Measurements from ENCODE around the gene UNC13B. TPM values are rescaled to one million over a fixed set of nuclear protein-coding genes. Genes with fewer than 3 reads are reported as not detected.

The UNC13B gene
- total and polyA plus RNA-seq, 2 of the 8 experiments (the other 6 are each of a cell fraction or from before 2014, with no cell fraction given): 23.1 to 51.7 TPM

DNA sequence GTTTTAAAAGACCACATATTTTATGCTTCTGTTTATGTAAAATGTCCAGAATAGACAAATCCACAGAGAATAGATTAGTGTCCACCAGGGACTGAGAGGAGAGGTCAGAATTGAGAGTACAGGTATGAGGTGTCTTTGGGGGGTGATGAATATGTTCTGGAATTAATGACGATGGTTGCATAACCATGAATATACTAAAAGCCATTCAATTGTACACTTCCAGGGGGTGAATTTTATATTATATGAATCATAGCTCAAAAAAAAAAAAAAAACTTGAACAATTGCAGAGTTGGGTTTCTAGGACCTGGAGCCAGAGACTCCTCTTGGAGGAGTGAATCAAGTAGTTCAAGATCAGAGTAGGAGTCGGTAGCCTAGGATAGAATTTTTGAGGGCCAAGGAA, 270.3 kb downstream of the UNC13B start:
- no peak overlapping the region for H3K56ac ChIP-seq (replicated peaks; ENCODE audit: insufficient read length, low read depth, low read length)
- H2BK5ac ChIP-seq (ENCODE audit: low read depth, low read length): no peak overlapping the region
- no peak overlapping the region for H2BK12ac ChIP-seq (ENCODE audit: low read depth, low read length)
- no peak overlapping the region for H4K91ac ChIP-seq (replicated peaks; ENCODE audit: insufficient read length, low read length)
- H3K79me1 ChIP-seq (ENCODE audit: low read depth, low read length): no peaks in the 10 kb centered on the region
- WGBS, 2 experiments (ENCODE audit: extremely low coverage in 1 of 2, insufficient coverage in 1 of 2, insufficient read length in 1 of 2, insufficient replicate concordance in 2 of 2, low coverage in 1 of 2, low lambda C conversion rate in 2 of 2, missing lambda C conversion rate in 1 of 2): 94% methylated on average over 2 of the region's 2 CpGs; no CpG with 5 or more reads in 1 of the 2 experiments
- H4K20me1 ChIP-seq (replicated peaks in 1 of 2; ENCODE audit: control insufficient read depth in 1 of 2, insufficient read depth in 2 of 2, low read length in 2 of 2): no peaks in the 10 kb centered on the region
- H3K4ac ChIP-seq (replicated peaks; ENCODE audit: insufficient read length, low read depth, low read length): no peak overlapping the region
- no peak overlapping the region for H3K9ac ChIP-seq (replicated peaks in 1 of 4; ENCODE audit: extremely low read depth in 1 of 4, low read depth in 3 of 4, low read length in 3 of 4)
- H3K4me1 ChIP-seq (replicated peaks in 1 of 4; ENCODE audit: control insufficient read depth in 3 of 4, insufficient read depth in 4 of 4, low read length in 3 of 4): no peaks in the 10 kb centered on the region
- no peak overlapping the region for H2AK5ac ChIP-seq (ENCODE audit: low read depth, low read length)
- H3K4me3 ChIP-seq (ENCODE audit: extremely low read depth in 1 of 4, insufficient read depth in 2 of 4, low read depth in 3 of 4, low read length in 4 of 4): no peak overlapping the region
- no peak overlapping the region for H3K14ac ChIP-seq (ENCODE audit: insufficient read length)
- H3K4me2 ChIP-seq (ENCODE audit: insufficient read depth in 1 of 2, low read depth in 2 of 2, low read length in 2 of 2): no peak overlapping the region
- ChIA-PET POLR2A (ENCODE audit: partially characterized antibody) (no interaction called here), CTCF (ENCODE audit: partially characterized antibody) (interaction anchor here (0.6 kb wide), 2 partner anchors 17 to 123 kb away, joined by 3 to 4 read pairs; no protein-coding TSS in a partner anchor)
- no peaks in the 10 kb centered on the region for H3K36me3 ChIP-seq (ENCODE audit: control insufficient read depth in 2 of 4, insufficient read depth in 4 of 4, low read length in 3 of 4)
- H3K9me3 ChIP-seq (ENCODE audit: insufficient read depth in 2 of 2, low read depth in 1 of 2, low read length in 1 of 2): no peaks in the 10 kb centered on the region
- no peak overlapping the region for H4K5ac ChIP-seq (ENCODE audit: insufficient read length, low read depth, low read length)
- H2BK20ac ChIP-seq (ENCODE audit: low read length): no peak overlapping the region
- DNase-seq (ENCODE audit: low read depth in 1 of 2, low spot score in 2 of 2) (no peak), FAIRE-seq (no peak)
- no peaks in the 10 kb centered on the region for H3K79me2 ChIP-seq (ENCODE audit: control insufficient read depth in 1 of 2, insufficient read depth in 2 of 2, low read length in 2 of 2)
- H2AFZ ChIP-seq (ENCODE audit: low read length): no peak overlapping the region
- H3K18ac ChIP-seq (ENCODE audit: extremely low read depth, low read length): no peak overlapping the region
- H3K23me2 ChIP-seq (ENCODE audit: low read depth, low read length): no peaks in the 10 kb centered on the region
- no peak overlapping the region for H4K8ac ChIP-seq (ENCODE audit: extremely low read depth, insufficient read depth, low read length)
- no peak overlapping the region for H3K27ac ChIP-seq (ENCODE audit: low read depth, low read length)
- H2BK120ac ChIP-seq (replicated peaks; ENCODE audit: low read depth, low read length): no peak overlapping the region
- no peaks in the 10 kb centered on the region for H3K27me3 ChIP-seq (replicated peaks in 1 of 4; ENCODE audit: control insufficient read depth in 3 of 4, extremely low read depth in 1 of 4, insufficient read depth in 3 of 4, low read length in 3 of 4)
- H2BK15ac ChIP-seq (ENCODE audit: low read length): no peak overlapping the region
- no peak overlapping the region for H3K23ac ChIP-seq (ENCODE audit: insufficient read length)
- TF ChIP-seq EZH2 (IDR thresholded peaks at IDR 0.05; ENCODE audit: low read depth, low read length, severe bottlenecking): no peak
- no peak for TF ChIP-seq NANOG (IDR thresholded peaks at IDR 0.05; ENCODE audit: insufficient read depth, low read depth, low read length, poor library complexity, severe bottlenecking)
- TF ChIP-seq, protein P1, sequence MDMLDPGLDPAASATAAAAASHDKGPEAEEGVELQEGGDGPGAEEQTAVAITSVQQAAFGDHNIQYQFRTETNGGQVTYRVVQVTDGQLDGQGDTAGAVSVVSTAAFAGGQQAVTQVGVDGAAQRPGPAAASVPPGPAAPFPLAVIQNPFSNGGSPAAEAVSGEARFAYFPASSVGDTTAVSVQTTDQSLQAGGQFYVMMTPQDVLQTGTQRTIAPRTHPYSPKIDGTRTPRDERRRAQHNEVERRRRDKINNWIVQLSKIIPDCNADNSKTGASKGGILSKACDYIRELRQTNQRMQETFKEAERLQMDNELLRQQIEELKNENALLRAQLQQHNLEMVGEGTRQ (IDR thresholded peaks at IDR 0.05; ENCODE audit: low read length): no peak
- no peak for TF ChIP-seq ZNF274 (IDR thresholded peaks at IDR 0.05; ENCODE audit: borderline replicate concordance, extremely low read depth, low read length)
- no peak for TF ChIP-seq POU5F1 (IDR thresholded peaks at IDR 0.05; ENCODE audit: low read depth, low read length)
- TF ChIP-seq, protein P2, sequence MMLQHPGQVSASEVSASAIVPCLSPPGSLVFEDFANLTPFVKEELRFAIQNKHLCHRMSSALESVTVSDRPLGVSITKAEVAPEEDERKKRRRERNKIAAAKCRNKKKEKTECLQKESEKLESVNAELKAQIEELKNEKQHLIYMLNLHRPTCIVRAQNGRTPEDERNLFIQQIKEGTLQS (IDR thresholded peaks at IDR 0.05; ENCODE audit: insufficient read depth, low read depth, low read length): no peak
- no peak for TF ChIP-seq FOSL1 (IDR thresholded peaks at IDR 0.05; ENCODE audit: insufficient read depth, low read depth, low read length)
- TF ChIP-seq RBBP5 (IDR thresholded peaks at IDR 0.05; ENCODE audit: borderline replicate concordance, low read depth, low read length): no peak
- no peak for TF ChIP-seq SIRT6 (IDR thresholded peaks at IDR 0.05; ENCODE audit: low read length)
- no peak for TF ChIP-seq KDM4A (IDR thresholded peaks at IDR 0.05; ENCODE audit: low read depth, low read length, severe bottlenecking)
- no peak for TF ChIP-seq CHD2 (IDR thresholded peaks at IDR 0.05; ENCODE audit: low read length)
